ENCODE measurements around the gene RELA.

The RELA gene

GRCh38 chr11:65629579-65629978 lies 33.1 kb downstream of the RELA start:
- no peak for DNase-seq (ENCODE audit: low read depth)
- TF ChIP-seq CTCF (IDR thresholded peaks at IDR 0.05; ENCODE audit: insufficient read depth, low read depth, low read length, missing control alignments) = no peak
- H3K4me3 ChIP-seq (ENCODE audit: low read depth, low read length) = no peak overlapping the region

DNA sequence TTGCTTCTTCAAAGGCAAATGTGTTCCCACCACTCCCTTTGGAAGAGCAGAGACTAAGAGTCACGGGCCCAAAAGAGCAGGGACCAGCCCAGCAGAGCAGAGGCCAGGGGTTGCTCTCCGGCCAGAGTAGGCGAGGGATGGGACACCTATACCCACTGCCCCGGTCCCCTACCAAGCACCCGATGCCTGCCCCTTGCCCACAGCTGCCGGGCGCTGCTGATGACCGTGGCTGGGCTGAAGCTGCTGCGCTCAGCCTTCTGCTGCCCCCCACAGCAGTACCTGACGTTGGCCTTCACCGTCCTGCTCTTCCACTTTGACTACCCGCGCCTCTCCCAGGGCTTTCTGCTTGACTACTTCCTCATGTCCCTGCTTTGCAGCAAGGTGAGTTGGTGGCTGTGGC lies 35.5 kb downstream of the RELA start:
- DNase-seq (ENCODE audit: low read depth) = no peak
- no peak for TF ChIP-seq CTCF (IDR thresholded peaks at IDR 0.05; ENCODE audit: insufficient read depth, low read depth, low read length, missing control alignments)
- H3K4me3 ChIP-seq (ENCODE audit: low read depth, low read length) = no peak overlapping the region

DNA sequence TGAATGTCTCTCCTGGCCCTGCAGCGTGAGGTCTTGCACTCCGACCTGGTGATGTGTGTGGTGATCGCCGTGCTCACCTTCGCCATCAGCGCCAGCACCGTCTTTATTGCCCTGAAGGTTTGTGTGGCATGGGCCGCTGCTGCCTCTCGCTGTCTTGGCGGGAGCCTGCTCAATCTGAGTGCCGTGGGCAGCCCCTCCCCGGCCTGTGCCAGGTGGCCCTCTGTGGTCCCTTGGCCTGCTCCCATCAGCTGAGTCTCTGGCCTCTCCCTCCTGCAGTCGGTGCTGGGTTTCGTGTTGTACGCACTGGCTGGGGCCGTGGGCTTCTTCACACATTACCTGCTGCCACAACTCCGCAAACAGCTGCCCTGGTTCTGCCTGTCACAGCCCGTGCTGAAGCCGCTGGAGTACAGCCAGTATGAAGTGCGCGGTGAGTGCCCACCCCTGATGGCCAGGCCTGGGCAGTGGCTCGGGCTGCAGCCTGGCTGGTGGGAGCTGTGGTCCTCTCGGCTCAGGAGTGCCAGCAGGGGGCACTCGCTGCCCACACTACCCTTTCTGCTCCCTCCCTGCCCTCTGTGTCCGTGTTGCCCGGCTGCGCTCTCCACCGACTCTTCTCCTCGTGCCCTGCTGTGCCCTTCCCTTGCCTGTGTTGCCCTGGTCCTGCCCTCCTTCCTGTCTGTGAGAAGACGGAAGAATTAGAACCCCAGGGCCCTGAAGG lies 36.9 kb downstream of the RELA start:
- no peak overlapping the region for H3K4me3 ChIP-seq (ENCODE audit: low read depth, low read length)
- TF ChIP-seq CTCF (IDR thresholded peaks at IDR 0.05; ENCODE audit: insufficient read depth, low read depth, low read length, missing control alignments) = peak; percentile 76
- DNase-seq (ENCODE audit: low read depth) = peak; percentile 62

DNA sequence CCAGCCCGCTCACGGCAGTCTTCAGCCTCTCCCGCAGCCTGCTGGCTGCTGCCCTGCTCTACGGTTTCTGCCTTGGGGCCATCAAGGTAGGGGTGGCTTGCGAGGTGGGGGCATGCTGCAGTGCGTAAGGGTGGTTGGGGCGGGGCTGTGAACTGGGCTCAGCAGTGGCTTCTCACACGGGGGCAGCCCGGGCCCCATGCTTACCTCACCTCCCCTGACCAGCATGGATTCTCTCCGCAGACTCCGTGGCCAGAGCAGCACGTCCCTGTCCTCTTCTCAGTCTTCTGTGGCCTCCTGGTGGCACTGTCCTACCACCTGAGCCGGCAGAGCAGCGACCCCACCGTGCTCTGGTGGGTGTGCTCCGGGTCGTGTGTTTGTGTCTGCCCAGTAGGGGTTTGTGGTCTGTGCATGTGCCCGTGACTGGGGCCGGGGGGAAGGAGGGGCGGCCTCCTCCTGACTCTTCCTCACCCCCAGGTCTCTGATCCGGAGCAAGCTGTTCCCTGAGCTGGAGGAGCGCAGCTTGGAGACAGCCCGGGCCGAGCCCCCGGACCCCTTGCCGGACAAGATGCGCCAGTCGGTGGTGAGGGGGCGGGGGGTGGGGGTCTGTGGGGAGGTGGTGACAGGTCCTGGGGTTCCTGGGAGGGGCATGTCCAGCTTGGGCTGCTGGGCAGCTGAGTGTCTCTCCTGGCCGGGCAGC lies 37.6 kb downstream of the RELA start:
- TF ChIP-seq CTCF (IDR thresholded peaks at IDR 0.05; ENCODE audit: insufficient read depth, low read depth, low read length, missing control alignments) = no peak
- no peak for DNase-seq (ENCODE audit: low read depth)
- H3K4me3 ChIP-seq (ENCODE audit: low read depth, low read length) = no peak overlapping the region

- TF ChIP-seq CTCF (IDR thresholded peaks at IDR 0.05; ENCODE audit: insufficient read depth, low read depth, low read length, missing control alignments) = no peak
- DNase-seq (ENCODE audit: low read depth) = no peak
- H3K4me3 ChIP-seq (ENCODE audit: low read depth, low read length) = no peak overlapping the region
These were observed 38.7 kb downstream of the RELA start for GRCh38 chr11:65623852-65624616.

DNA sequence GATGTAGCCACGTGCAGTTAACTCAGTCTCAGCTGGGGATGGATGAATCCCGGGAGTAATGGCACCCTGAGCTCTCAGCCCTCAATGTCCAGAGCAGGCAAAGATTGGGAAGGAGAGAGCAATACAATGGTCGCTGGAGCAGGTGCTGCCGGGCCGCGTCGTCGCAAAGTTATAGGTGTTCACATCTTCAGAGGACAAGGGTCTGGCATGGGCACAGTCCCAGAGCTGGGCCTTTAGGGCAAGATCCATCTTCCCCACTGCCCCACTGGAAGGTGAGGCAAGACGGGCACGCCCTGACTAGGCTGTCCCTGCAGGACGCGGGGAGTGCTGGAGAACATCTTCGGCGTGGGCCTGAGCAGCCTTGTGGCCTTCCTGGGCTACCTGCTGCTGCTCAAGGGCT lies 39.5 kb downstream of the RELA start:
- no peak for DNase-seq (ENCODE audit: low read depth)
- H3K4me3 ChIP-seq (ENCODE audit: low read depth, low read length) = no peak overlapping the region
- TF ChIP-seq CTCF (IDR thresholded peaks at IDR 0.05; ENCODE audit: insufficient read depth, low read depth, low read length, missing control alignments) = no peak

Measured in GM12865 (cell line).